Liver (tissue), 3 donors: Measurements from ENCODE around the gene GGACT.

Experiments used
- ATF3 ChIP-seq: IDR thresholded peaks from 2 replicates; pipeline ENCODE4 v1.6.1; 2016; ENCODE audit warnings: antibody characterized with exemption
- CTCF ChIP-seq: fragments of 150-350 bp; IDR thresholded peaks from 2 replicates; pipeline ENCODE4 v1.5.1; 2017; ENCODE audit warnings: improper control_type of control experiment, low read depth, low read length; ENCODE audit not compliant: missing input control
- EGR1 ChIP-seq, 2 donors: IDR thresholded peaks; 2 replicates each; pipeline ENCODE4 v1.6.1; 2016 to 2018; ENCODE audit warnings: antibody characterized with exemption in 2 of 2, low read depth in 2 of 2
- MAX ChIP-seq: IDR thresholded peaks from 2 replicates; pipeline ENCODE4 v1.6.1; 2016; ENCODE audit warnings: antibody characterized with exemption
- SP1 ChIP-seq: IDR thresholded peaks from 2 replicates; pipeline ENCODE4 v1.6.1; 2018; ENCODE audit warnings: antibody characterized with exemption, mild to moderate bottlenecking
- TAF1 ChIP-seq: conservative IDR thresholded peaks from 2 replicates; pipeline ENCODE4 v1.6.1; 2016; ENCODE audit warnings: antibody characterized with exemption, mild to moderate bottlenecking
- YY1 ChIP-seq: IDR thresholded peaks from 2 replicates; pipeline ENCODE4 v1.6.1; 2016; ENCODE audit warnings: antibody characterized with exemption, mild to moderate bottlenecking
- donor health status: healthy.
- donor health status: healthy.

- no peak for TF ChIP-seq CTCF
- no peak for TF ChIP-seq MAX
- TF ChIP-seq ATF3, result no peak
- no peak for TF ChIP-seq EGR1 (IDR thresholded peaks at IDR 0.05; ENCODE audit: low read depth in 2 of 2)
- no peak for TF ChIP-seq YY1
- TF ChIP-seq SP1, result no peak
- TF ChIP-seq TAF1, result no peak
Observed at GRCh38 chr13:100540621-100541020, 48.0 kb downstream of the GGACT start.
